K562 treated with DMSO at 1 percent for 12 hours (cell line): ENCODE data around the gene TMEM190. TPM values are rescaled to one million over a fixed set of nuclear protein-coding genes. Genes with fewer than 3 reads are reported as not detected.

Experiments
- total RNA-seq: library from RNA; unstranded; fragments of 300-600 nt; gene quantifications from 2 replicates; pipeline ENCODE4 v1.2.3, GENCODE V29; 2022; ENCODE audit not compliant: insufficient read depth

The TMEM190 gene
- not detected in 2 replicates for total RNA-seq

DNA sequence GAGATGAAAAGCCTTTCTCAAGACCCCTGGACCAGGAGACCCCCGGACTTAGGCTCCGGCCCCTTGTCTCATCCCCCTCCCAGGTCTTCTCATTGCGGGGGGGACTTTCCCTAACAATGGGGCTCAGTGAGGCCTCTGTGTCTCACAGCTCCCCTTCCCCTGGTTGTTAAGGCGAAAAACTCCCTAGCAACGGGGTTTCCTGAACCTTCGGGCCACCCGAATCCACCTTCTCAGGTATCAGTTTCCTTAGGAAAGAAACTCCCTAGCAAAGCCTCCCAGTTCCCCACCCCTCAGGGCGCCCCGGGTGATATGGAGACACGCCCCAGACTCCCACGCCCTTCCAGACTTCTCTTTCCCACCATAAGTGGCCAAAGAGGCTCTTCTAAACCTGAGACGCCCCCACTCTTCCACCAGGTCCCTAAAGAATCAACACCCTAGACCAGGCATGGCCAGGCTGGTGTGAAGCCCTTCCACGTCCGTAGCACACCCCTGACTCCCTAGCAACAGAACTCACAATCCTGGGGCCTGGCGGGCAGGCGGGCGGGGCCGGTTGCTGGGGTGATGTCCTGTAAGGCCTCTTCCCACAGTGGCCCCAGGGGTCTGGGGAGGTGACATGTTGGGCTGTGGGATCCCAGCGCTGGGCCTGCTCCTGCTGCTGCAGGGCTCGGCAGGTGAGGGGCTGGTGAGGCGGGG, at the start of gene TMEM190:
TMEM190 (plus strand) TSS at position 586 of the 693 bp plus-strand sequence; CDS start at position 614, 28 bp downstream.

DNA sequence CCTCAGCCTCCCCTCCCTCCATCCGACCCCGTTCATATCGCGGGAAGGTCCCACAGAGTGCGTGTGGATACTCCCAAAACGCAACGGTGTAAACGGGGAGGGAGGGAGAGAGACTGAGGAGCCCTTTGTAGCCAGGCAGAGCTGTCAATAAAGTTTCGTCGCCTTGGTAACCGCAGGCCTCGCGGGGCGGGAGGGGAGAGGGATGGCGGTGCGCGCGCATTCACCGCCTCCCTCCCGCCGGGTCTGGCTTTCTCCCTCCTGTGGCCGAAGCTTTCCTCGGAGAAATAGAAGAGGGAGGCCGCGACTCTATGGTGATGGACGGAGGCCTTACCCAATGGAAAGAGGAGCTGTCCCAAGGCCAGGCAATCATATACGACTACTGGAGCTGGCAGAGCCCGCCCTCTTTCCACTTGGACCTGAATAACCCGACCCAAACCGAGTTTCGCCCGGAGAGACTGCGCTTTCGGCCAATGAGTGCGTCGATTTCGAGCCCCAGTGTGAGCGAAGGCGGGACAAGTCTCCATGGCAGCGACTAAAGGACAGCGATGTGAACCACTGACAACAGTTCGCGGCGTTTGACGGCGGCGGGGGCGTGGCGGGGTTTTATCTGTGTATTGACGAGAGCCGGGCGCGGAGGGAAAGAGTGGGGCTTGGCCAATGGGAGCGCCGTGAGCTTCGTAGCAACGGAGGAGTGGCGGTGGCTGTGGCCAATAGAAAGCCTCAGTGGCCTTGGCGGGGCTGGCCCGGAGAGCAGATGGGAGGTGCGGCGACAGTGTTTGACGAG, 37.3 kb upstream of the TMEM190 start, which contains the start of gene KMT5C:
KMT5C (plus strand) TSS at position 772 of the 784 bp plus-strand sequence. CDS start 2,061 bp downstream, outside the sequence.

DNA sequence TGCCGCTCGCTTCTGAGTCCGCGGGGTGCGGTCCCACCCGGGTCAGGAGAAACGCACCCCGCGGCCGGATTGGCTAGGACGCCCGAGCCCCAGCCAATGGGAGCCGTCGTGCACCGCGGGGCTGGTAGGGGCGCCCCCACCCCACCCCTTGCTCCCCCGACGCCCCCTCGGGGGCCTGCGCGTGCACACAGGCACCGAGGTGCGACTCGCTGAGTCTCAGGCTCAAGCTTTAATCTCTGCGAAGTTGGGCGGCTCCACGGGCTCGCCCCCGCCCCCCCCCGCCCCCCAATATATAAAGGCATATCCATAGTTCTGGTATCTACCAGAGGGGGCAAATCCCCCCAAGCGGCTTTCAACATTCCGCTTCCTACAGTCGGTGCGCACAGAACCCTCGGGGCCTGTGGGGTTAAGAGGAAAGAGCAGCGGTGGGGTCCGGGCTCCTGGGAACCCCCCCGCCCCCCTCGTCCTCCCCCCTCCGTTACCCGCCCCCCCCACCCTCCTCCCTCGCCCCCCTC, 21.9 kb upstream of the TMEM190 start, which contains the start of gene COX6B2:
COX6B2 (minus strand) TSS at position 22 of the 515 bp plus-strand sequence. CDS start 198 bp downstream, outside the sequence.

GRCh38 chr19:55362990-55363716, 13.5 kb upstream of the TMEM190 start, which contains the start of gene GARIN5B:
GARIN5B (minus strand) TSS chr19:55363260; CDS start chr19:55363066, 194 bp downstream.

DNA sequence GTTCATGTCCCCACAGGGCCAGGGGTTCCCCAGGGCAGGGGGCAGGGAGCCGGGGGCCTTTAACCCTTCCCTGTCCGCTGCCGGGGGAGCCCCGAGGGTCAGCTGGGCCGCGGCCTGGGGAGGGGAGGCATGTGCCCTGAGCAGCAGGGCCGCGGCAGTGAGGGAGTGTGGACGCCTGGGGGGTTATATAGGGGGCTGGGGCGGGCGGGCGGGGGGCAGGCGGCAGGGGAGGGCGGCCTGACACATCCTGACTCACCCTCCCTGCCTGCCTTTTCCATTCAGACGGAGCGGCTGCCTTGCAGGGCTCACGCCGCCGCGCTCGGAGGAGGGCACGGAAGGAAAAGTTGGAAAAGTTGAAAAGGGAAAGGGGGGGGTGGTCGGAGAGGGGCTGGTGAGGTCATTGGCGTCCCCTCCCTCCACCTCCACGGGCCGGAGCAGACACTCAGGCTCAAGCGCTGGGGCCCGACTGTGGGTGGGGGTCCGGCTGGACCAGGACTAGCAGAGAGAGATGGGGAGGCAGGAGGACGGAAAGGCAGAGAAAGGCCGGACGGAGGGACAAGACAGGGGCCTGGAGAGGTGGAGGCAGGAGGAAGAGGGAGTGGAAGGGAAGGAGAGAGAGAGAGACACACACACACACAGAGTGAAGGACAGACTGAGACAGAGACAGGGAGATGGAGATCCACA, 6.2 kb upstream of the TMEM190 start, which contains the start of gene IL11:
IL11 (minus strand) TSS at position 159 of the 684 bp plus-strand sequence; CDS start at position 6, 153 bp downstream.

DNA sequence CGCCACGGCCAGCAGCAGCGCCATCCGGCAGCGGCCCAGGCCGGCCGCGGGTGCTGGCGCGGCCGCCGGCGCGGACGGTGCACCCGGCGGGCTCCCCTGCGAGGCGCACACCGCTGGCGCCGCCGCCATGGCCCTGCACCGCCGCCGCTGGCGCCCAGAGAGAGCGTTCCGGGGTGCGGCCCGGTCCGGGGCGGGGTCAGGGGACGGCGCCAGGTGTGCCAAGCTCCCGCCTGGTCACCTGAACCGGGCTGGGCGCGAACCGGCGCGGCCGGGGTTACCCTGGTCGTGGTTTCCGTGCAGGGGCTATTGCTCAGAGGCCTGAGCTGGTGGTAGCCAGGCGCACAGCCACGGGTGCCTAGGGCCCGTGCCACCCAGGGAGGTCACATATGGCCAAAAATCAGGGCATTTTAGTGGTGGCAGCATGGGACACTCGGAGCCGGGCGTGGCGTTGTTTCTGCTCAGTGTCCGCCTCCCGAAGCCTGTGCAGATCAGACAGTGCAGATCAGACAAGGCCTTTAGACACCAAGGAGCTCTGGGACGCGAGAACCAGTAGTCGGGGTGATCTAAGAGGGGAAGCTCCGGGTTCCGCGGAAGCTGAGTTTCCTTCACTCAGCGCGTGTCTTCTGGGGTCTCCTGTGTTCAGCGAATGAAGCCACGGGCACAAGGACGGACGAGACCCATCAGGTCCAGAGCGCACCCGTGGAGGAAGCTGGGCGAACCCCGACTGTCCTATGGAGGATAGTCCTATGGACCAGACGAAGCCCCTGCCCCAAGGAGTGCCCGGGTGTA, 7.7 kb downstream of the TMEM190 start, which contains the start of gene TMEM238:
TMEM238 (minus strand) TSS at position 162 of the 789 bp plus-strand sequence; CDS start at position 129, 33 bp downstream.

DNA sequence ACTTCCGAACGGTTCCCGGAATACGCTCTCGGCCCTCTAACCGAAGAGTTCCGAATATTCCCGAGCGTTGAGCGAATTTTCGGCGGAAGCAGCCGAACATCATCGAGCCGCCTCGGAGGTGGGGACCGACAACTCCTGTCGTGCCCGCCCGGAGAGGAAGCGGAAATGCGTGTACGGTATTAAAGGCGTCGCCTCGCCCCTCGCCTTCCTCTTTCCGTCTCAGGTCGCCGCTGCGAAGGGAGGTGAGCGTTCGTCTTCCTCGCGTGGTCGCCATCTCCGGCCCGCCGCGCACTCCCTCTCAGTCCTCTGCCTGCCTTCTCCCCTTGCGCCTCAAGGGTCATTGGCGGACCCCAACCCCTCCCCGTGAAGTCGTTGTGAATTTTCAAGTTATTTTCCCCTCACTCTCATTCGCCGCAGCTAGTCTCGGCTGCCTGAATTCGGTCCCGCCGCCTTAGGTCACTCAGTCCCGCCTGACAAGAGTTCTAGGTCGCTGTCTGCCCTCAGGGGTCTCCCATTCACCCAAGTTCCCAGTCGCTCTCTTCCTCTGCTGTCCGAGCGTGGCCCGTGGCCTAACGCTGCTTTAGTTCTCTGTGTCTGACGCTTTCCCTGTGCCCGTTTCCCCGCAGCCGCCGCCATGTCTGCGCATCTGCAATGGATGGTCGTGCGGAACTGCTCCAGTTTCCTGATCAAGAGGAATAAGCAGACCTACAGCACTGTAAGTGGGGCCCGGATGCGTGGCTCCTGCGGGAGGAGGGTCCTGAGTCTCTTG, 9.3 kb downstream of the TMEM190 start, which contains the start of gene RPL28:
RPL28 (plus strand) TSS at position 209 of the 769 bp plus-strand sequence; CDS start at position 635, 426 bp downstream.

GRCh38 chr19:55407550-55407799, 30.8 kb downstream of the TMEM190 start, which contains the start of gene UBE2S:
UBE2S (minus strand) TSS chr19:55407788; CDS start chr19:55407589, 199 bp downstream.

Other genes with a start within 250 kb of the TMEM190 start
- gene TNNT1, start 227.6 kb upstream of the TMEM190 start, total RNA-seq = 273 and 285 TPM in 2 replicates
- 40.1 and 85.1 TPM in 2 replicates for gene TNNI3, start 219.1 kb upstream of the TMEM190 start, total RNA-seq
- 10.1 and 13.7 TPM in 2 replicates for gene DNAAF3, start 210.2 kb upstream of the TMEM190 start, total RNA-seq
- gene SYT5, start 196.5 kb upstream of the TMEM190 start, total RNA-seq = 1.7 and 2.5 TPM in 2 replicates
- gene PTPRH, start 167.3 kb upstream of the TMEM190 start, total RNA-seq = 21.5 and 35.6 TPM in 2 replicates
- 11.5 and 15.2 TPM in 2 replicates for gene TMEM86B, start 148.1 kb upstream of the TMEM190 start, total RNA-seq
- 46.2 and 90.6 TPM in 2 replicates for gene PPP6R1, start 117.8 kb upstream of the TMEM190 start, total RNA-seq
- 58.4 and 81.1 TPM in 2 replicates for gene HSPBP1, start 96.7 kb upstream of the TMEM190 start, total RNA-seq
- gene BRSK1, start 92.8 kb upstream of the TMEM190 start, total RNA-seq = 4.5 and 10.7 TPM in 2 replicates
- gene TMEM150B, start 51.5 kb upstream of the TMEM190 start, total RNA-seq = 2.9 and 5.4 TPM in 2 replicates
- 51.9 and 64.6 TPM in 2 replicates for gene KMT5C, start 37.0 kb upstream of the TMEM190 start, total RNA-seq
- 0.33 and 0.78 TPM in 2 replicates for gene COX6B2, start 22.1 kb upstream of the TMEM190 start, total RNA-seq
- gene GARIN5B, start 13.6 kb upstream of the TMEM190 start, total RNA-seq = not detected in 2 replicates
- not detected in 2 replicates for gene IL11, start 6.4 kb upstream of the TMEM190 start, total RNA-seq
- gene TMEM238, start 7.5 kb downstream of the TMEM190 start, total RNA-seq = 13.7 and 15.5 TPM in 2 replicates
- gene RPL28, start 9.1 kb downstream of the TMEM190 start, total RNA-seq = 3,491 and 4,700 TPM in 2 replicates
- 348 and 598 TPM in 2 replicates for gene UBE2S, start 31.0 kb downstream of the TMEM190 start, total RNA-seq
- gene SHISA7, start 66.5 kb downstream of the TMEM190 start, total RNA-seq = 0.17 TPM in 1 of 2 replicates, not detected in the other
- gene ISOC2, start 84.8 kb downstream of the TMEM190 start, total RNA-seq = 50.7 and 69.5 TPM in 2 replicates
- not detected in 2 replicates for gene C19orf85, start 87.9 kb downstream of the TMEM190 start, total RNA-seq
- gene ZNF628, start 99.8 kb downstream of the TMEM190 start, total RNA-seq = 6.1 and 15.4 TPM in 2 replicates
- 25.8 and 60.9 TPM in 2 replicates for gene NAT14, start 108.4 kb downstream of the TMEM190 start, total RNA-seq
- gene SSC5D, start 111.6 kb downstream of the TMEM190 start, total RNA-seq = 0.16 and 0.73 TPM in 2 replicates
- not detected in 2 replicates for gene SBK2, start 160.3 kb downstream of the TMEM190 start, total RNA-seq
- not detected in 2 replicates for gene SBK3, start 168.7 kb downstream of the TMEM190 start, total RNA-seq
- gene ZNF579, start 204.0 kb downstream of the TMEM190 start, total RNA-seq = 10.3 and 10.8 TPM in 2 replicates
- gene FIZ1, start 222.7 kb downstream of the TMEM190 start, total RNA-seq = 9.3 and 21.2 TPM in 2 replicates
- 35.5 and 41.6 TPM in 2 replicates for gene ZNF524, start 223.5 kb downstream of the TMEM190 start, total RNA-seq
- 21.0 and 34.2 TPM in 2 replicates for gene ZNF865, start 228.8 kb downstream of the TMEM190 start, total RNA-seq
- 7.7 and 8.9 TPM in 2 replicates for gene ZNF784, start 247.7 kb downstream of the TMEM190 start, total RNA-seq